ENCODE data around the gene WNT7B. TPM values are rescaled to one million over a fixed set of nuclear protein-coding genes. Genes with fewer than 3 reads are reported as not detected.

Gene WNT7B
- total and polyA plus RNA-seq, 10 of the 15 experiments (the other 5 are each of a cell fraction or from before 2014, with no cell fraction given): 0.12 TPM; not detected in 9

DNA sequence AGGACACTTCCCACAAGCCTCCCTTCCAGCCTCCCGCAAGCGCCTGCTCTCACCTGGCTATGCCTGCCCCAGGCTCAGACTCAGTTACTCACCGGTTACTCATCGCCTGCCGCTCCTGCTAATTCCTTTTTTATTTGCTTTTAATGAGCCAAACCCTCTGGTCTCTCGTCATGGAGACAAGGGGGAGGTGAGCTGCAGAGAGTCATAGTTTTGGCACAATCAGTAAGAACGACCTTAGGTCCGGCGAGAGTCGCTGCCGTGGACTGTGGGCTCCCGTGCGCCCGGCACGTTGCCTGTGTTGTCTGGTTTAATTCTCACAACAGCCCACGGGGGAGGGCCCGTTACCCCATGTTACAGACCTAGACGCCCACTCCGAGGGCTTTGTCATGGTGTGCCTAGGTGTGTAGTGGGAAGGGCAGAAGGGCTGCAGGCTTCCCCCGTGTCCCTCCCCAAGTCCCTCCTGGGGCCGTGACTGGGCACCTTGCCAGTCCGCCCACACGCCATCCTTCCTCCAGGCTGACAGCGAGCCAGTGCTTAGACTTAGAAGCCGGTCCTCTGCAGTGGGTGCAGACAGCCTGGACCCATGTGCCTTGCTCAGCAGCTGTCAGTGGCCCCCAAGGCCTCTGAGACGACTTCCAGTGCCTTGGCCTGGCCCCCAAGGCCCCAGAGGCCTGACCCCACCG is 42.2 kb downstream of the WNT7B start:
- FAIRE-seq: no peak
- Histone ChIP-seq H3K27me3 (replicated peaks in 1 of 2; ENCODE audit: control insufficient read depth in 2 of 2, insufficient read depth in 2 of 2, low read length in 1 of 2) (no peaks in the 10 kb centered on the region), H3K27ac (ENCODE audit: control insufficient read depth, insufficient read depth) (no peak overlapping the region), H3K4me2 (ENCODE audit: control insufficient read depth, insufficient read depth) (no peak overlapping the region), H2AFZ (ENCODE audit: control insufficient read depth, low read depth, low read length) (no peak overlapping the region), H3K4me3 (no peak overlapping the region), H4K20me1 (ENCODE audit: control insufficient read depth, insufficient read depth) (no peaks in the 10 kb centered on the region), H3K9ac (ENCODE audit: control insufficient read depth, insufficient read depth, low read length) (no peak overlapping the region), H3K4me1 (ENCODE audit: control insufficient read depth, insufficient read depth, low read length) (no peaks in the 10 kb centered on the region), H3K79me2 (ENCODE audit: control insufficient read depth, insufficient read depth, low read length) (no peaks in the 10 kb centered on the region), H3K36me3 (ENCODE audit: control insufficient read depth in 2 of 2, insufficient read depth in 2 of 2, low read length in 1 of 2) (no peaks in the 10 kb centered on the region), H3K9me3 (replicated peaks; ENCODE audit: control insufficient read depth, insufficient read depth, low read length) (no peaks in the 10 kb centered on the region)
- TF ChIP-seq EGR1 (IDR thresholded peaks at IDR 0.05; ENCODE audit: borderline replicate concordance in 1 of 2, low read depth in 2 of 2, low read length in 2 of 2) (no peak), YY1 (IDR thresholded peaks at IDR 0.05; ENCODE audit: low read depth, low read length) (no peak), ATF3 (IDR thresholded peaks at IDR 0.05; ENCODE audit: borderline replicate concordance, extremely low read depth, low read depth, low read length) (no peak), FOXM1 (IDR thresholded peaks at IDR 0.05; ENCODE audit: low read depth, low read length) (no peak), ZNF592 (IDR thresholded peaks at IDR 0.05) (no peak), NR2F1 (conservative IDR thresholded peaks at IDR 0.05) (no peak), ASH2L (IDR thresholded peaks at IDR 0.05; ENCODE audit: borderline replicate concordance, low read depth) (no peak), ZBED1 (IDR thresholded peaks at IDR 0.05; ENCODE audit: borderline replicate concordance) (no peak), IRF5 (IDR thresholded peaks at IDR 0.05; ENCODE audit: borderline replicate concordance) (no peak), BCL11A (IDR thresholded peaks at IDR 0.05; ENCODE audit: low read depth, low read length) (no peak), NR2C1 (IDR thresholded peaks at IDR 0.05) (no peak), POU2F2 (IDR thresholded peaks at IDR 0.05; ENCODE audit: borderline replicate concordance, low read depth, low read length) (no peak), PML (IDR thresholded peaks at IDR 0.05; ENCODE audit: low read length) (no peak)
- TF ChIP-seq, protein P1, sequence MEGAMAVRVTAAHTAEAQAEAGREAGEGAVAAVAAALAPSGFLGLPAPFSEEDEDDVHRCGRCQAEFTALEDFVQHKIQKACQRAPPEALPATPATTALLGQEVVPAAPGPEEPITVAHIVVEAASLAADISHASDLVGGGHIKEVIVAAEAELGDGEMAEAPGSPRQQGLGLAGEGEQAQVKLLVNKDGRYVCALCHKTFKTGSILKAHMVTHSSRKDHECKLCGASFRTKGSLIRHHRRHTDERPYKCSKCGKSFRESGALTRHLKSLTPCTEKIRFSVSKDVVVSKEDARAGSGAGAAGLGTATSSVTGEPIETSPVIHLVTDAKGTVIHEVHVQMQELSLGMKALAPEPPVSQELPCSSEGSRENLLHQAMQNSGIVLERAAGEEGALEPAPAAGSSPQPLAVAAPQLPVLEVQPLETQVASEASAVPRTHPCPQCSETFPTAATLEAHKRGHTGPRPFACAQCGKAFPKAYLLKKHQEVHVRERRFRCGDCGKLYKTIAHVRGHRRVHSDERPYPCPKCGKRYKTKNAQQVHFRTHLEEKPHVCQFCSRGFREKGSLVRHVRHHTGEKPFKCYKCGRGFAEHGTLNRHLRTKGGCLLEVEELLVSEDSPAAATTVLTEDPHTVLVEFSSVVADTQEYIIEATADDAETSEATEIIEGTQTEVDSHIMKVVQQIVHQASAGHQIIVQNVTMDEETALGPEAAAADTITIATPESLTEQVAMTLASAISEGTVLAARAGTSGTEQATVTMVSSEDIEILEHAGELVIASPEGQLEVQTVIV (IDR thresholded peaks at IDR 0.05; ENCODE audit: borderline replicate concordance, partially characterized antibody): no peak
- CTCF ChIA-PET: no interaction called here
- in situ Hi-C loops (cut with MboI) (no loop called here), intact Hi-C loops (cut with micrococcal nuclease; ENCODE audit: unreplicated experiment) (no loop called here)
- WGBS (ENCODE audit: insufficient coverage, insufficient replicate concordance, low lambda C conversion rate, missing lambda C conversion rate): 46% methylated on average over 27 of the region's 27 CpGs
- RAD21 ChIA-PET (ENCODE audit: unreplicated experiment): no interaction called here
- SMC1A ChIA-PET (ENCODE audit: uncharacterized antibody, unreplicated experiment): no interaction called here
- BruUV-seq (replicated peaks): no TSS peak
- POLR2A ChIA-PET: no interaction called here
- ATAC-seq: no peak
- DNase-seq (ENCODE audit: low read depth, low spot score): no peak
